ENCODE measurements around the gene ZMYND10.

DNA sequence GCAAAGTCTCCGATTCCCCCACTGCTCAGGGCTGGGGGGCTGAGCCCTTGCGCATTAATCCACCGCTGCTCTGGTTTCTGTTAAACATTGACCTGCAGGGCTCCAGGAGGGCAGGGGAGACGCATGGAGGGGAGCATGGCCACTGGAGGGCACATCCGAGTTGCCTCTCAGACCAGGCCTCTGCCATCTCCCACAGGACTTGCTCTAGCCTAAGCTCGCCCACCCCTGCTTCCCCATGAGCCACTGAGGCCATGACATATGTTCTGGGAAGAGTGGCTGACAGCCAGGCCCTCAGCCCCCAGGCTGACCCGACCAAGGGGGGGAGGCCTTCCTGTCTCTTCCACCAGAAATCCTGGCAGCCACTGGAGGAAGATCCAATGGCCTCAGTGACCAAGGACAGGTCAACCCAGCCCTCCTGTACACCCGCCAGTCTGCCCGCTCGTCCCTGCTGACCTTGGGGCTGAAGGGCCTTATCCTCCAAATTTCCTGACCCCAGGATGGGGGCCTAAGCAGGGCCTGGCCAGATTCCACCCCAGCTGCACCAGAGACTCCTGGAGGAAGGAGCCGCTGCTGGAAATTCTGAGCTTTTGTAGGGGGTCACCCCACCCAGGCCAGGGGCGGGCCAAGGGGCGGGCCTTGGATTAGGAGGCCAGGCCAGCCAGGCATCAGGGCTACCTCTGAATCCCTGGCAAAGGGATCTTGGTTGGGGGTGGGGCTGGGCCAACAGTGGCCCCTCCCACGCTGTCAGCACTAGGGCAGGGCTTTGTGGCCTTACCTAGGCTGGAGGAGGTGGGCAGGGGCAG, 42.3 kb downstream of the ZMYND10 start, which contains the start of gene HYAL1:
- TF ChIP-seq, protein P1, sequence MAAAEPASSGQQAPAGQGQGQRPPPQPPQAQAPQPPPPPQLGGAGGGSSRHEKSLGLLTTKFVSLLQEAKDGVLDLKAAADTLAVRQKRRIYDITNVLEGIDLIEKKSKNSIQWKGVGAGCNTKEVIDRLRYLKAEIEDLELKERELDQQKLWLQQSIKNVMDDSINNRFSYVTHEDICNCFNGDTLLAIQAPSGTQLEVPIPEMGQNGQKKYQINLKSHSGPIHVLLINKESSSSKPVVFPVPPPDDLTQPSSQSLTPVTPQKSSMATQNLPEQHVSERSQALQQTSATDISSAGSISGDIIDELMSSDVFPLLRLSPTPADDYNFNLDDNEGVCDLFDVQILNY (CRISPR knock-in tag; IDR thresholded peaks at IDR 0.05): no peak
- TF ChIP-seq, protein P2, sequence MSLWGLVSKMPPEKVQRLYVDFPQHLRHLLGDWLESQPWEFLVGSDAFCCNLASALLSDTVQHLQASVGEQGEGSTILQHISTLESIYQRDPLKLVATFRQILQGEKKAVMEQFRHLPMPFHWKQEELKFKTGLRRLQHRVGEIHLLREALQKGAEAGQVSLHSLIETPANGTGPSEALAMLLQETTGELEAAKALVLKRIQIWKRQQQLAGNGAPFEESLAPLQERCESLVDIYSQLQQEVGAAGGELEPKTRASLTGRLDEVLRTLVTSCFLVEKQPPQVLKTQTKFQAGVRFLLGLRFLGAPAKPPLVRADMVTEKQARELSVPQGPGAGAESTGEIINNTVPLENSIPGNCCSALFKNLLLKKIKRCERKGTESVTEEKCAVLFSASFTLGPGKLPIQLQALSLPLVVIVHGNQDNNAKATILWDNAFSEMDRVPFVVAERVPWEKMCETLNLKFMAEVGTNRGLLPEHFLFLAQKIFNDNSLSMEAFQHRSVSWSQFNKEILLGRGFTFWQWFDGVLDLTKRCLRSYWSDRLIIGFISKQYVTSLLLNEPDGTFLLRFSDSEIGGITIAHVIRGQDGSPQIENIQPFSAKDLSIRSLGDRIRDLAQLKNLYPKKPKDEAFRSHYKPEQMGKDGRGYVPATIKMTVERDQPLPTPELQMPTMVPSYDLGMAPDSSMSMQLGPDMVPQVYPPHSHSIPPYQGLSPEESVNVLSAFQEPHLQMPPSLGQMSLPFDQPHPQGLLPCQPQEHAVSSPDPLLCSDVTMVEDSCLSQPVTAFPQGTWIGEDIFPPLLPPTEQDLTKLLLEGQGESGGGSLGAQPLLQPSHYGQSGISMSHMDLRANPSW (CRISPR knock-in tag; conservative IDR thresholded peaks at IDR 0.05; ENCODE audit: low read depth): no peak
- TF ChIP-seq TEAD4 (CRISPR knock-in tag; IDR thresholded peaks at IDR 0.05) (no peak), ATF1 (CRISPR knock-in tag; IDR thresholded peaks at IDR 0.05) (no peak), NR2C2 (CRISPR knock-in tag; IDR thresholded peaks at IDR 0.05) (no peak), JUN (CRISPR knock-in tag; IDR thresholded peaks at IDR 0.05) (no peak), ZNF121 (CRISPR knock-in tag; IDR thresholded peaks at IDR 0.05) (no peak), SMAD3 (CRISPR knock-in tag; IDR thresholded peaks at IDR 0.05; ENCODE audit: borderline replicate concordance) (no peak), CREB1 (CRISPR knock-in tag; IDR thresholded peaks at IDR 0.05) (no peak), TP53 (CRISPR knock-in tag; IDR thresholded peaks at IDR 0.05) (no peak)
- TF ChIP-seq, protein P3, sequence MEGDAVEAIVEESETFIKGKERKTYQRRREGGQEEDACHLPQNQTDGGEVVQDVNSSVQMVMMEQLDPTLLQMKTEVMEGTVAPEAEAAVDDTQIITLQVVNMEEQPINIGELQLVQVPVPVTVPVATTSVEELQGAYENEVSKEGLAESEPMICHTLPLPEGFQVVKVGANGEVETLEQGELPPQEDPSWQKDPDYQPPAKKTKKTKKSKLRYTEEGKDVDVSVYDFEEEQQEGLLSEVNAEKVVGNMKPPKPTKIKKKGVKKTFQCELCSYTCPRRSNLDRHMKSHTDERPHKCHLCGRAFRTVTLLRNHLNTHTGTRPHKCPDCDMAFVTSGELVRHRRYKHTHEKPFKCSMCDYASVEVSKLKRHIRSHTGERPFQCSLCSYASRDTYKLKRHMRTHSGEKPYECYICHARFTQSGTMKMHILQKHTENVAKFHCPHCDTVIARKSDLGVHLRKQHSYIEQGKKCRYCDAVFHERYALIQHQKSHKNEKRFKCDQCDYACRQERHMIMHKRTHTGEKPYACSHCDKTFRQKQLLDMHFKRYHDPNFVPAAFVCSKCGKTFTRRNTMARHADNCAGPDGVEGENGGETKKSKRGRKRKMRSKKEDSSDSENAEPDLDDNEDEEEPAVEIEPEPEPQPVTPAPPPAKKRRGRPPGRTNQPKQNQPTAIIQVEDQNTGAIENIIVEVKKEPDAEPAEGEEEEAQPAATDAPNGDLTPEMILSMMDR (IDR thresholded peaks at IDR 0.05): no peak
- TF ChIP-seq, protein P4, sequence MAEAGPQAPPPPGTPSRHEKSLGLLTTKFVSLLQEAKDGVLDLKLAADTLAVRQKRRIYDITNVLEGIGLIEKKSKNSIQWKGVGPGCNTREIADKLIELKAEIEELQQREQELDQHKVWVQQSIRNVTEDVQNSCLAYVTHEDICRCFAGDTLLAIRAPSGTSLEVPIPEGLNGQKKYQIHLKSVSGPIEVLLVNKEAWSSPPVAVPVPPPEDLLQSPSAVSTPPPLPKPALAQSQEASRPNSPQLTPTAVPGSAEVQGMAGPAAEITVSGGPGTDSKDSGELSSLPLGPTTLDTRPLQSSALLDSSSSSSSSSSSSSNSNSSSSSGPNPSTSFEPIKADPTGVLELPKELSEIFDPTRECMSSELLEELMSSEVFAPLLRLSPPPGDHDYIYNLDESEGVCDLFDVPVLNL (CRISPR knock-in tag; IDR thresholded peaks at IDR 0.05; ENCODE audit: borderline replicate concordance, low read depth): no peak
- TF ChIP-seq, protein P5, sequence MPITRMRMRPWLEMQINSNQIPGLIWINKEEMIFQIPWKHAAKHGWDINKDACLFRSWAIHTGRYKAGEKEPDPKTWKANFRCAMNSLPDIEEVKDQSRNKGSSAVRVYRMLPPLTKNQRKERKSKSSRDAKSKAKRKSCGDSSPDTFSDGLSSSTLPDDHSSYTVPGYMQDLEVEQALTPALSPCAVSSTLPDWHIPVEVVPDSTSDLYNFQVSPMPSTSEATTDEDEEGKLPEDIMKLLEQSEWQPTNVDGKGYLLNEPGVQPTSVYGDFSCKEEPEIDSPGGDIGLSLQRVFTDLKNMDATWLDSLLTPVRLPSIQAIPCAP (CRISPR knock-in tag; IDR thresholded peaks at IDR 0.05): no peak

Measured in WTC11 (cell line).